HG03457 (cell line): ENCODE data around the gene P4HA3.

Experiments used
- ATAC-seq: cut with Tn5 transposase; IDR thresholded peaks from one replicate; pipeline ENCODE4 v1.9.1; 2021; ENCODE audit warnings: moderate number of reproducible peaks; ENCODE audit not compliant: unreplicated experiment

The P4HA3 gene

DNA sequence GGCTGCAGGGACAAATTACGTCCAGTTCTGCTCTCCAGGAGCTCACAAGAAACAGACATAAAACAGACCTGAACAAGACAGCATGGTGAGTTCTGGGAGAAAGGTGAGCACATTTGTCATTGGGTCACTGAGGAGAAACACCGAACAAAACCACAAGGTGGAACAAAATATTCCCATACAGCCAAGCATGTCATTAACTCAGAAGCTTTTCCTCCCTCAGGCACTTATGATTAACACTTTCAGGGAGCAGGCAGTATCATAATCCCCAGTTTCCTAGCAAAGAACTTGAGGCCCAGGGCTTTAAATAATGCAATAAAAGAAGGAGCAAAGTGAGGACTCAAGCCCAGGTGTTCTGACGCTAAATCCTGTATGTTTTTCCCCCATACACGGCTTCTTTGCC is 43.0 kb downstream of the P4HA3 start:
- ATAC-seq: no peak

DNA sequence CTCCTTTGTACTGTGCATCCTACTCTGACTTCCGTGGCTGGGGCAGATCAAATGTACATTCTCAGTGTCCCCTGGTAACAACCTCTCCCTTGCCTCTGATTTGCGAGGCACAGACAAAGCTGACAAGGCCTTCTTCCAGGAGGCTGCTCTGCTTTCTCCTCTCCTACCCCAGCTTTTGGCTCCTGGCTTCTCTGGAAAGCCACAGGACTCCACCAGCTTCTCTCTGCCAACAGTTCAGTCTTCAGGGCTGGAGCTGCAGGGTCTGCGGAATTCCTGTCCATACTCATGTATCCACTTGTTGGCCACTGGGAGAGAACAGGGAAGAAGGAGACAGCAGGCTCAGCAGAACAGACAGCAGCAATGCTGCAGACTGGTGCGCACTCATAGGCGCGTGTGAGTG is 44.4 kb downstream of the P4HA3 start:
- no peak for ATAC-seq

DNA sequence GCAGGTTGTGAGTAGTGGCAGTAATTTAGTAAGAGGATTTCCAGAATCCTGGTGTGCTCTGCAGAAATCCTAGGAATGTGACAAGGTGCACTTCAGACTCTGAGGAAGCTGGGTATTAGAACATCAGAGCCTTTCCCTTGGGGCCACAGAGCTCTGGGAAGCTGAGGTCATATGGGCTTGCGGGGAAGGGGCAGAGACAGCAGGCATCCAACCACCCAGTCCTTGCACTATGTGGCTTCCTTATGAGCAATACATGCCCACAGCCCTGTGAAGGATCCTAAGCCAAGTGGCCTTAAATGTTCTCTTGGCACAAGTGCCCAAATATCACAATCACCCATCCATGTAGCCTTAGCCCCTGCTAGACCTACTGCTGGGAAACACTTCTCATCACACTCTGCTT is 46.2 kb downstream of the P4HA3 start:
- no peak for ATAC-seq

DNA sequence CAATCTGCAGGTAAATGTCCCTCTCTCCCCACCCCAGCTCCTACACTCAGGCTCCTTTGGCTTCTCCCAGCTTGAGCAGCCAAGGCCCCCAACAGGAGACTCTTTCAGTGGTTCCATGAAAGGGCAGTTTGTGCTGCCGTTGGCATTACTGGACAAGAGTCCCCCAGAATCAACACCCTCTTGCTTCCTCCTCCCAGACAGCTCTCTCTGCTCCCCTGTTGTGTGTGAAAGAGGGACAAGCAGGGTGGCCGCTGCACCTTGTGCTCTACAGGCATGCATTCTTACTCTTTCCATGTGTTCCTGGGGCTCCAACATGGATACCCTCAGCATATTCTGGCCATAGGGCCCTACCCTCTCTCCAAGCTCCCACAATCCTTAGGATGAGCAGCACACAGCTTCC is 48.7 kb downstream of the P4HA3 start:
- no peak for ATAC-seq

DNA sequence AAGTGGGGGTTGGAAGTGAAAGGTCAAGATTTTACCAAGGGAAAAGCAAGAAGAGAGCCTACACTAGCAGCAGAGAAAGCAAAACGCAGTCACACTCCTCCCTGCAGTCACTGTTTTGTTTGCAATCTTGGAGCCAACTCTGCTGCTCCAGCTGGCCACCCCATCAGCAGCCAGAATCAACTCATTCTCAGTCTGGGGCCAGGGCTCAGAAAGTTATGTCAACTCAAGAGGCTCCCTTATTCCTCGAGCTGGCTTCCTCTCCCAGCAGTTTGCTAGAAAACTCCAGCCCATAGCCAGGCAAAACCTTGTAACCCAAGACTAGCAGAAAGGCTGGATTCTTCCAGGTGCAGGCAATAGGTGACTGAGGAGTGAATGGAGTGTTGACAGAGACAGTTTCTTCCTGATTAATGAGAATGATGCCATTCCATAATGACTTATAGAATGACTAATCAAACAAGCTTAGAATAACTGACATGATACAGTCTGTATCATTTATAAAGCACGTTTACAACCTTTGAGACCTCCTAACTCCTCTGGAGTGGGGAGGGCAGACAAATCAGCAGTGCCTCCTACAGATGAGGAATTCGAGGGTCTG is 53.4 kb downstream of the P4HA3 start:
- ATAC-seq: no peak

DNA sequence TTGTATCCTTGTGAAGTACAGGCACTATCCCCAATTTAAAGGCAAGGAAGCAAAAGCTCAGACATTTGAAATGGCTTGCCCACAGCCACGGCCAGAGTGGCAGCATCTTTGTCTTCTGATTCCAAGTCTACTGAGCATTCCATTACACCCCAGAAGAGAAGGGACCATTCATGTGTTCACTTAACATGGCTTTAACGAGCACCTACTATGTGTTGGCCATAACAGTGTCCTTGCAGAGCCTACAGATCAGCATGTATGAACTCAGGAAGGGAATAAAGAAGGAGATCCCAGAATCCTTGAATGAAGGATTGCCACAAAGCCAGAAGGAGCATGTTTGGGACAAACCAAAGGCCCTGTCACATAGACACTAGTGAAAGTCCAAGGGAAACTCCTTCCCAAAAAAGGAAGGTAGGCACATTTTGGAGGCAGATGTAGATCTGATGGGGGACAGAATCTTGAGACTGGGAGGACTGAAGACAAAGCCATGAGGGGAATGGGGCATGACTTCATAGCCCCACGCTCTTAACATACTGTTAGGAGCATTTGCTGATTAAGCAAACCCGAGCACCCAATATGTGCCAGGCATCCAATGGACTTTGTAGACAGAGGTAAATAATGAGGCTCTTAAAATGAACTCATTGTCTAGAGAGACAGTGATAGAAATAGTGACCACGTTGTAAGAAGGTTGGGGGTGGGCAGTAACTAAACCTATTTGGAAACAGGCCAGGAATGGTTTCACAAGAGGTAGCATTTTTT is 54.9 kb downstream of the P4HA3 start:
- ATAC-seq: no peak

DNA sequence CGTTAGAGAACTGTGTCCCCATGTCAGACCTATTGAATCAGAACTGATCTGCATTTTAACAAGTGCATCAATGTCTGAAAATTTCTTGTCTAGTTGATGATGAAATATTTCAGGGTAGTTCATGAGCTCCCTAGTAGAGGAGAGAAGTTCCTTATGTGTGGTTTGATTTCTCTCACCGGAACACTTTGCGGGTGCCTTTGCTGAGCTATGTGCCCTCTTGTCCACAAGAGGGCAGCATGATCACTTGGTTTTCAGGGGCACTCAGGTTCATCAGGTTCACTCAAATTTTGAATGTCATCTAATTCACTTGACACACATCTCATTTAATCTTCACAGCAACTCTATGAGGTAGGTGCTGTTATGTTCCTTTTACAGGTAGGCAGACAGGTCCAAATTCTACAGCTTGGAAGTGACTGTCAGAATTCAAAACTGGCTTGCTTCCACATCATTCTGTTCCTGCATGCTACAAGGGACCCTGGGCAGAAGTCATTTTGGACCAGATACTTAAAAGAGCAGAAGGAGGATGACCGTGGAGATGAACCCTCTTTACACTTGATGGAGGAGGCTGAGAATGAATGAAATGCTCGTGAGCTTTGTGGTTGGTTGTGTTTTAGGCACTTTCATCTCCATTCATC is 55.6 kb downstream of the P4HA3 start:
- ATAC-seq: no peak

DNA sequence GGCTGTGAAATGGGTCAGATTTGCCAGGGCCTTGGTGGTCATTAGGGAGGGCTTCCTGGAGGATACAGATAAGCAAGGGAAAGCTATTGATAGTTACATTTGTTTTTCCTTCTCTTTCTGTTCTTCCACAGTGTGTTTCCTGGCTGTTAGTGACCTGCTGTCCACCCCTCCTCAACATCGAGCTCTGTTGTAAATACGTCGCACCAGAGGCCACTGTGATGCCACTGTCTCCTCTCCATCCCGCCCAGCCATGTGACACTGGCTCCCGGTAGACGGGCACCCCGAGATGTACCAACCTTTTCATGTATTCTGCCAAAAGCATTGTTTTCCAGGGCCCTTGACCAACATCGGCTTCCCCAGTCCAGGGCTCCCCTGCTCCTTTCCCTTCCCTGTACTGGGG is 58.1 kb downstream of the P4HA3 start:
- no peak for ATAC-seq

DNA sequence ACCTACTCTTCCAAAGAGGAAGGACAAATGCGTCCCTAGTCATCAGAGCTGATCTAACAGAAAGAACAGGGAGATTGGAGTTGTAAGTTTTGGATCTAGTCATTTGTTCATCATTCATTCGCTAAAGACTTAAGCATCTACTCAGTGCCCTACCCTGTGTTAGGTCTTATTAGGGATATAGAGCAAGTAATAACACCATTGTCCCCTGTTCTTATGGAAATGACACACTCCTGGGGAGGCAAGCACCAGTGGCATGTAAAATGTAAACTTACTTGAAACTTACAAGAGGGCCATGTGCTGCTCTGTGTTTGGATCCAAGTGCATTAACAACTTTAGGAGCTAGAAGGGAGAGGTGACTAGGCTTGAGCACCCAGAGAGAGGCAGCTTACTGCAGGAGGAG is 61.9 kb downstream of the P4HA3 start:
- ATAC-seq: no peak

DNA sequence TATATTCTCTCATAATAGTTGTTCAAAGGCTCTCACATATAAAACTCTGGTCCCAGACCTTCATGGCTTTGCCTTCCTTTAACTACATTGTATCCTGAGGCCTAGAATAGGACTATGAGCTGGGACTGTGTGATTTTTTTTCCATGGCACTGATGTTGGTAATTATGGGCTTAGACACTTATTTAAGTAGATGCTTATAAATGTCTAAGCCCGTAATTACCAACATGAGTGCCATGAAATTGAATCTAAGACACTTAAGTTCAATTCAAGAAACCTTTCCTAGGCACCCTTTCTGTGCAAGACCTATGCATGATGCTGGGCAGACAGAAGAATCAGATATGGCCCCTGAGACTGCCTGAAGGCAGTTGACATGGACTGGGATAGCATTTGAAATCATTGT is 63.0 kb downstream of the P4HA3 start:
- no peak for ATAC-seq

DNA sequence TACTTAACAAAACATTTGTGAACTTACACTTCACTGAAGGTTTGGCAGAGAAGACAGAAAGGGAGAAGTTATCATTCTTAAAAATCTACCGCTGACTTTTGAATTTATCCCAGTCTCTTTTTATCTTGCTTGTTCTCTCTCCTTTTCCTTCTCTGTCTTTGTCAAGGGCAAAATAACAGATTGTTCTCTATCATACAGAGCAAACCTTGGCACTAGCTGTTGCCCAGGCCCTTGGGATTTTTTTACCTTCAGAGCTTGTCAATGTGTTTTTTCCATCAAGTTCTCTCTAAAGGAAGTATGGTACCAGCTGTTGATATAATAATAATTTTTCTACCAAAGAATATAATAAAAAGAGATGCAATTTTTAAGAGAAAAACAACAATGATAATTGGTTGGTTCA is 73.2 kb downstream of the P4HA3 start:
- ATAC-seq: no peak

DNA sequence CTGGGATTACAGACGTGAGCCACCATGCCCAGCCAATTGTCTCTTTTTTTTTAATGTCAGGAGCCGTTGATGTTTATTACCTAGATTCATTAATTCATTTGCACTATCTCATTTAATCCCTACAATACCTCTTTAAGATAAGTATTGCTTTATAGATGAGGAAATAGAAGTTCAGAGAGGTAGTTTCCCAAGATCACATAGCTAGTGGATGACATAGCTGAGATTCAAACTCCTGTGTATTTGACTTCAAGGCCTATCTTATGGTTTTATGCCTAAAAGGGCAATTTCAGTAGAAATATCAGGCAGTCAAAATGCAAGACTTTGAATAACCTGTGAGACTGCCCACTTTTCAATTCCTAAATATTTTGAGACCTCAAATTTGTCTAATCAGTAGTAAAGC is 73.9 kb downstream of the P4HA3 start:
- ATAC-seq: no peak

DNA sequence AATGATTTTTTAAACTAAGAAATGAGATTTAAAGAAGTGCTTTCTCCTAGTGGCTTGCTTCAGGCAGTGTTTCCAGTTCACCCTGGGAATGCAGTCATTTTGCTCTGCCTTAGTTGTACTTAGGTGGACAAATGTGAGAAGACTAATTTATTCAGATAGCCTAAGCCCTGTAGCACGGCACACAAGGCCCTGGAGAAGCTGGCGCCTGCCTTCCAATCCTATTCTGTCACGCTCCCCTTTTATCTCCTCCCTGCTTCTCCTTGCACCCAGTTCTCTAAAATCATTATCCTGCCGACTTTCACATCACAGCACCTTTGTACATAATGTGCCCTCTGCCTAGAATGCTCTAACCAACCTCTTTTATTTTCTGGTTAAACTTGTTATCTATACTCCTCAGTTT is 76.3 kb downstream of the P4HA3 start:
- ATAC-seq: no peak

DNA sequence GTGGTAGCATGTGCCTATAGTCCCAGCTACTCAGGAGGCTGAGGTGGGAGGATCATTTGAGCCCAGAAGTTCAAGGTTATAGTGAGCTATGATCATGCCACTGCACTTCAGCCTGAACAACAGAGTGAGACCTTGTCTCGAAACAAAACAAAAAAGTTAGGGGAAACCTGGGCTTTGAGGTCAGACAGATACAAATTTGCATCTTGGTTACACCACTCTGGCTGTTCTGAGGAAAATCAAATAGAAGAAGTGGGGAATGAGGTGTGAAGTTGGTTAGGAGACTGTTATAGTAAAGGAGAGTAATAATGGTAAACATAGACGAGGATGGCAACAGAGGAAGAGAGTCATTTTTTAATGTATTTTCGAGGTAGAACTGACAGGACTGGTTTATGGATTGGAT is 77.8 kb downstream of the P4HA3 start:
- ATAC-seq: no peak

DNA sequence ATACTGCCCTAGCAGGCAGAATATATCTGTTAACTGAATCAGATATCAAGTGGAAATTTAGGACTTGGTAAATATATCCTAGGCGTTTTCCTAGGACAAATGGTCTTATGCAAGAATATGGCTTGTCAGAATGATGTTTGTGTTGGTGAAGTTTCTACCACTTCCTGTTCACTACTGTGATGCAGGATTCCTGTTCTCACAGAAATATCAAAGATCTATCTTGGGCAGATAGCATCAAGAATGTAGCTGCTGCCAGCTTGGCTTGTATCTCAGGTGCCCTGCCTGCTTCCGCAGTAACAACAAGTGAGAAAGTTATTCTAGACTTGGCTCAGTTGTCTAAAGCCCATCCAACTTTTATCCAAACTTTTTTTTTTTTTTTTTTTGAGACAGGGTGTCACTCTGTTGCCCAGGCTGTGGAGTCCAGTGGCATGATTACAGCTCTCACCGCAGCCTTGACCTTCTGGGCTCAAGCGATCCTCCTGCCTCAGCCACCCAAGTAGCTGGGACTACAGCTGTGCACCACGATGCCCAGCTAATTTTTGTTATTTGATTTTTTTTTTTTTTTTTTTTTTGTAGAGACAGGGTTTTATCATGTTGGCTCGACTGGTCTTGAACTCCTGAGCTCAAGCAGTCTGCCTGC is 79.0 kb downstream of the P4HA3 start:
- ATAC-seq: no peak

DNA sequence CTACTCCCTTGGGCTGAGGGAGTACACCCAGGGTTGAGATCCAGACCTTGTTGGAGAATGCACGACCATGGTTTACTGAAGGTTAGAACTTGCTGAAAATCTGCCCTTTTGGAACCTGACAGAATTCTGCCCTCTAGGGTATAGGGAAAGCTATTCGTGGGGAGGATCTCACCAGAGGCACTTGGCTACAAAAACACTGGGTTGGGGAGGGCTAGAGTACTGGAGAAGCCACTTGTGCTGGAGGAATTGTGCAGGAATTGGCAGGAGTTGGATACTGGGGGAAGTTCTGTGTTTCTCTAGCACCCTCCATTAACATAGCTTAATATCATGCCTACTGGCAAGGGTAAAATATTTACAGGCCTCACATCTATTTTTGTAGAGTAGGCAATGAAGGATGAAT is 84.5 kb downstream of the P4HA3 start:
- ATAC-seq: no peak

DNA sequence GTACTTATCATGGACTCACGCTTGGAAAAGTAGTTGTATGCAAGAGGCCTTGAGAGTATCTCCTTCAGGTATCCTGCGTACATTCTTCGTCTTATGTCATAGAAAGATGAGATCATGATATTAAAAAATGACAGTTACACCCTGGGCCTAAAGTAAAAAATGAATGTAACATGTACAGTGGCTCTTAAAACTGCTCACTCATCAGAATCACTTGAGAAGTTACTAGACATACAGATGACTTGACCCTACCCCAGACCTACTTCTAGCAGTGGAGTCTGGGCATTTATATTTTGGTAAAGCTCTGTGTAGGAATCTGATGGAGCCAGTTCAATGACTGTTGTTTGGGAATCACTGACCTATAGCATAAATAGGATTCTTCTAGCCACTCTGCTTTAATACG is 85.9 kb downstream of the P4HA3 start:
- no peak for ATAC-seq

DNA sequence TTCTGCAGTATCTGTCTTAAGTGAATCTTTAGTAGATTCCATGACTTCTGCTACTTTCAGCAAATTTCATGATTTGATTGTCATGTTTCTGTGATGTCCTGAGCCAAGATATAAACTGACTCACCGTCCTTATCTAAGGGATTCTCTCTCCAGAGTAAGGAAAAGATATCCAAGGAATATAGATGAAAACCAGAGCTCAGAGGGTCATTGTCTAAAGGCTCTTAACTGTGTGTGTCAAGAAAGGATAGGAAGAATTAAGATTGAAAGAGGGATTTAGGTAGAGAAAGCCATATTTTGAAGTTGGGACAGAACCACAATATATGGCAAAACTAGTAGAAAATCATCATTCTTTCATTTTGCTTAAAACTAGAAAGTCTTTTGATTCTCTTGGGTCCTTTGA is 89.6 kb downstream of the P4HA3 start:
- no peak for ATAC-seq

DNA sequence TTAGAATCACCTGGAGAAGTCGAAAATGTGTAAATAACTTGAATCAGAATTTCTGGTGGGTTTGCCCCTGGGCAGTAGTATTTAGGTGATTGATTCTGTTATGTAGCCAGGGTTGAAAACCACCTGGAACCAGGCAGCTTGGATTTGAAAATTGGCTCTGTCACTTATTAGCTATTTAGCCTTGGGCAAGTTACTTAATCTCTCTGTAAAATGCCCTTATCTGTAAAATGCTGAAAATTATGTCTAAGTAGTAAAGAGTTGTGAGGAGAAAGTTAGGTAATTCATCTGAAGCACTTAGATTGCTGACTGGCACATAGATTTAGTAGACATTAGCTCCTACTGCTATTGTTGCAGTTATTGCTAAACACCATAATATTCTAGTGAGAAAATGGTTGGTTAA is 91.1 kb downstream of the P4HA3 start:
- ATAC-seq: no peak
